ENCODE measurements around the gene PC. TPM values are rescaled to one million over a fixed set of nuclear protein-coding genes. Genes with fewer than 3 reads are reported as not detected.

PC gene
- total and polyA plus RNA-seq, 9 of the 15 experiments (the other 6 are each of a cell fraction or from before 2014, with no cell fraction given) = 0.94 to 38.0 (median 8.7) TPM

GRCh38 chr11:66958232-66958955, at the start of gene PC (continued):
- TF ChIP-seq ZNF395 (CRISPR knock-in tag; IDR thresholded peaks at IDR 0.05) (peak; percentile 56; the same call in 1 of the 2 replicates), HDAC8 (tag; IDR thresholded peaks at IDR 0.05) (0 out of 2 replicates have a peak, but pooled peaks have one; percentile 31), PREB (CRISPR knock-in tag; IDR thresholded peaks at IDR 0.05) (no peak), MTA1 (IDR thresholded peaks at IDR 0.05; ENCODE audit: borderline replicate concordance) (no peak), POLR2A (conservative IDR thresholded peaks at IDR 0.05) (peak; percentile 78), HBP1 (CRISPR knock-in tag; IDR thresholded peaks at IDR 0.05) (peak; percentile 78; the same call in 1 of the 2 replicates), ZNF592 (IDR thresholded peaks at IDR 0.05) (peak; percentile 94), TFE3 (CRISPR knock-in tag; IDR thresholded peaks at IDR 0.05) (no peak), PRDM10 (IDR thresholded peaks at IDR 0.05; ENCODE audit: partially characterized antibody) (no peak), NFIX (CRISPR knock-in tag; IDR thresholded peaks at IDR 0.05; ENCODE audit: low read depth) (no peak), NFIC (IDR thresholded peaks at IDR 0.05) (peak; percentile 47), RBM22 (IDR thresholded peaks at IDR 0.05; ENCODE audit: low read depth, low read length, poor library complexity, severe bottlenecking) (peak; percentile 51)
